HG03469 (cell line): ENCODE results near the gene RND3.

Experiments
- ATAC-seq: cut with Tn5 transposase; IDR thresholded peaks from one replicate; pipeline ENCODE4 v1.9.1; 2021; ENCODE audit warnings: mild to moderate bottlenecking, moderate library complexity, moderate number of reproducible peaks; ENCODE audit not compliant: unreplicated experiment

Gene RND3

GRCh38 chr2:150487537-150488429 is at the start of gene RND3:
Gene RND3, minus strand, starts transcription at chr2:150487667. Its CDS starts 250 bp downstream, at chr2:150487417.
- ATAC-seq, result no peak

GRCh38 chr2:150535176-150535575 is 47.7 kb upstream of the RND3 start:
- no peak for ATAC-seq

- no peak for ATAC-seq
These were observed 45.4 kb upstream of the RND3 start for GRCh38 chr2:150532879-150533278.

GRCh38 chr2:150532020-150532419 is 44.6 kb upstream of the RND3 start:
- ATAC-seq, result no peak

- ATAC-seq, result no peak
These were observed 44.1 kb upstream of the RND3 start for GRCh38 chr2:150531591-150531990.

- no peak for ATAC-seq
These were observed 42.7 kb upstream of the RND3 start for GRCh38 chr2:150530168-150530567.

- peak; percentile 87 for ATAC-seq
These were observed 41.7 kb upstream of the RND3 start for GRCh38 chr2:150528861-150529801.

- ATAC-seq, result no peak
These were observed 39.4 kb upstream of the RND3 start for GRCh38 chr2:150526827-150527226.

- no peak for ATAC-seq
These were observed 38.5 kb upstream of the RND3 start for GRCh38 chr2:150526006-150526405.

GRCh38 chr2:150522269-150522668 is 34.8 kb upstream of the RND3 start:
- ATAC-seq, result no peak

GRCh38 chr2:150520887-150521664 is 33.6 kb upstream of the RND3 start:
- ATAC-seq, result no peak

GRCh38 chr2:150520033-150520432 is 32.6 kb upstream of the RND3 start:
- ATAC-seq, result no peak

GRCh38 chr2:150517951-150518680 is 30.6 kb upstream of the RND3 start:
- ATAC-seq, result no peak

GRCh38 chr2:150513647-150514046 is 26.2 kb upstream of the RND3 start:
- no peak for ATAC-seq

GRCh38 chr2:150508497-150509137 is 21.1 kb upstream of the RND3 start:
- ATAC-seq, result no peak

GRCh38 chr2:150507071-150507470 is 19.6 kb upstream of the RND3 start:
- ATAC-seq, result no peak

GRCh38 chr2:150505178-150505577 is 17.7 kb upstream of the RND3 start:
- ATAC-seq, result no peak

GRCh38 chr2:150495993-150496627 is 8.6 kb upstream of the RND3 start:
- ATAC-seq, result no peak

GRCh38 chr2:150495001-150495400 is 7.5 kb upstream of the RND3 start:
- no peak for ATAC-seq
